HEK293 (cell line): ENCODE results near the gene LCN2.

Source experiments
- BCL11B ChIP-seq: fragments of 450-650 bp; formaldehyde crosslinking; IDR thresholded peaks from 2 replicates; pipeline ENCODE4 v1.5.1; 2016; ENCODE audit warnings: low read depth, missing biosample characterization, missing genetic modification characterization
- KLF10 ChIP-seq: fragments of 450-650 bp; IDR thresholded peaks from 2 replicates; pipeline ENCODE4 v1.5.1; 2018; ENCODE audit warnings: missing biosample characterization, mild to moderate bottlenecking, missing genetic modification characterization
- KLF7 ChIP-seq: fragments of 450-650 bp; formaldehyde crosslinking; IDR thresholded peaks from 2 replicates; pipeline ENCODE4 v1.5.1; 2016; ENCODE audit warnings: missing biosample characterization, missing genetic modification characterization, borderline replicate concordance
- SCRT2 ChIP-seq: fragments of 450-650 bp; formaldehyde crosslinking; IDR thresholded peaks from 2 replicates; pipeline ENCODE4 v1.5.1; 2016; ENCODE audit warnings: missing biosample characterization, missing genetic modification characterization
- TRIM28 ChIP-seq: IDR thresholded peaks from 2 replicates; pipeline ENCODE4 v1.6.1; 2011; ENCODE audit warnings: low read length, control low read depth, borderline replicate concordance
- ZBTB20 ChIP-seq: fragments of 450-650 bp; formaldehyde crosslinking; IDR thresholded peaks from 2 replicates; pipeline ENCODE4 v1.5.1; 2016; ENCODE audit warnings: missing biosample characterization, missing genetic modification characterization
- ZFHX2 ChIP-seq: fragments of 450-650 bp; formaldehyde crosslinking; conservative IDR thresholded peaks from 2 replicates; pipeline ENCODE4 v1.5.1; 2016; ENCODE audit warnings: missing biosample characterization, missing genetic modification characterization
- ZNF155 ChIP-seq: fragments of 450-650 bp; formaldehyde crosslinking; IDR thresholded peaks from 2 replicates; pipeline ENCODE4 v1.5.1; 2016; ENCODE audit warnings: missing biosample characterization, missing genetic modification characterization
- ZNF302 ChIP-seq: fragments of 450-650 bp; formaldehyde crosslinking; IDR thresholded peaks from 2 replicates; pipeline ENCODE4 v1.5.1; 2016; ENCODE audit warnings: missing biosample characterization, missing genetic modification characterization, low read depth
- ZNF530 ChIP-seq: fragments of 450-650 bp; formaldehyde crosslinking; IDR thresholded peaks from 2 replicates; pipeline ENCODE4 v1.5.1; 2016; ENCODE audit warnings: low read depth, missing biosample characterization, missing genetic modification characterization
- ZNF596 ChIP-seq: fragments of 450-650 bp; IDR thresholded peaks from 2 replicates; pipeline ENCODE4 v1.5.0; 2018; ENCODE audit warnings: missing biosample characterization, mild to moderate bottlenecking, missing genetic modification characterization, moderate library complexity
- ZNF610 ChIP-seq: fragments of 450-650 bp; formaldehyde crosslinking; IDR thresholded peaks from 2 replicates; pipeline ENCODE4 v1.5.1; 2016; ENCODE audit warnings: missing biosample characterization, missing genetic modification characterization, borderline replicate concordance
- ZSCAN30 ChIP-seq: fragments of 450-650 bp; IDR thresholded peaks from 2 replicates; pipeline ENCODE4 v1.5.1; 2018; ENCODE audit warnings: missing biosample characterization, mild to moderate bottlenecking, missing genetic modification characterization, moderate library complexity
- ZXDB ChIP-seq: fragments of 450-650 bp; formaldehyde crosslinking; IDR thresholded peaks from 2 replicates; pipeline ENCODE4 v1.5.1; 2016; ENCODE audit warnings: missing biosample characterization, missing genetic modification characterization
- TF ChIP-seq, protein P1 (sequence below): fragments of 450-650 bp; formaldehyde crosslinking; optimal IDR thresholded peaks from 2 replicates; pipeline ENCODE3; 2016; ENCODE audit warnings: missing biosample characterization, mild to moderate bottlenecking, missing genetic modification characterization
- TF ChIP-seq, protein P2 (sequence below): fragments of 450-650 bp; formaldehyde crosslinking; IDR thresholded peaks from 2 replicates; pipeline ENCODE4 v1.5.1; 2016; ENCODE audit warnings: missing biosample characterization, missing genetic modification characterization
- TF ChIP-seq, protein P3 (sequence below): fragments of 450-650 bp; formaldehyde crosslinking; IDR thresholded peaks from 2 replicates; pipeline ENCODE4 v1.5.1; 2016; ENCODE audit warnings: missing biosample characterization, missing genetic modification characterization
- TF ChIP-seq, protein P4 (sequence below): fragments of 450-650 bp; formaldehyde crosslinking; IDR thresholded peaks from 2 replicates; pipeline ENCODE4 v1.5.1; 2017; ENCODE audit warnings: missing biosample characterization, mild to moderate bottlenecking, missing genetic modification characterization, moderate library complexity
- TF ChIP-seq, protein P5 (sequence below): fragments of 450-650 bp; formaldehyde crosslinking; IDR thresholded peaks from 2 replicates; pipeline ENCODE4 v1.5.1; 2016; ENCODE audit warnings: missing biosample characterization, missing genetic modification characterization
- TF ChIP-seq, protein P6 (sequence below): fragments of 450-650 bp; formaldehyde crosslinking; IDR thresholded peaks from 2 replicates; pipeline ENCODE4 v1.5.1; 2016; ENCODE audit warnings: missing biosample characterization, missing genetic modification characterization

The LCN2 gene

DNA sequence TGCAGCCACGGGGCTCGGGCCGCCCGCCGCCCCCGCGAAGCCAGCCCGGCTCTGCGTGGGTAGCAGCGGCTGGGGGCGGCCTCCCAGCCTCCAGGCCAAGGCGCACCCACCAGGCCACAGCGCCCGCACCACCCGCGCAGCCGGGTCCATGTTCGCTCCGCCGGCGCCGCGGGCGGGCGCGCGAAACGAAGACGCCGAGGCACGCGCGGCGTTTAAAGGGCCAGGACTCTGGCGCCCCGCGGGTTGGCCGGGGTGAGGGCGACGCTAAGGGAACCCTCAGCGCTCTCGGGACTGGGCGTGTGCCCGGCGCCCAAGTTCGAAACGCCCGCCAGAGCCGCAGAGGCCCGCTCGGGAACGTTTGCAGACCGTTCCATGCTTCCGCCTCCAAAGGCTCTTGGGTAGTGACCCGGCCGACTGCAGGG is 21.7 kb upstream of the LCN2 start, which contains the start of gene PTGES2 (continued):
- TF ChIP-seq, protein P1, sequence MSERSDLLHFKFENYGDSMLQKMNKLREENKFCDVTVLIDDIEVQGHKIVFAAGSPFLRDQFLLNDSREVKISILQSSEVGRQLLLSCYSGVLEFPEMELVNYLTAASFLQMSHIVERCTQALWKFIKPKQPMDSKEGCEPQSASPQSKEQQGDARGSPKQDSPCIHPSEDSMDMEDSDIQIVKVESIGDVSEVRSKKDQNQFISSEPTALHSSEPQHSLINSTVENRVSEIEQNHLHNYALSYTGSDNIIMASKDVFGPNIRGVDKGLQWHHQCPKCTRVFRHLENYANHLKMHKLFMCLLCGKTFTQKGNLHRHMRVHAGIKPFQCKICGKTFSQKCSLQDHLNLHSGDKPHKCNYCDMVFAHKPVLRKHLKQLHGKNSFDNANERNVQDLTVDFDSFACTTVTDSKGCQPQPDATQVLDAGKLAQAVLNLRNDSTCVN: peak; percentile 87
- TF ChIP-seq TRIM28 (no peak), KLF10 (tag by site-specific recombination) (peak; percentile 24; the same call in 1 of the 2 replicates), ZNF155 (no peak), ZBTB20 (0 out of 2 replicates have a peak, but pooled peaks have one; percentile 8), ZNF596 (peak; percentile 50; the same call in 1 of the 2 replicates), SCRT2 (tag by site-specific recombination) (no peak), ZXDB (tag by site-specific recombination) (peak; percentile 32; the same call in 1 of the 2 replicates), ZFHX2 (peak; percentile 93), BCL11B (tag by site-specific recombination) (peak; percentile 39; the same call in 1 of the 2 replicates), ZSCAN30 (tag by site-specific recombination) (peak; percentile 47; the same call in 1 of the 2 replicates), ZNF530 (tag by site-specific recombination) (no peak), ZNF302 (no peak), KLF7 (tag by site-specific recombination) (0 out of 2 replicates have a peak, but pooled peaks have one; percentile 6), ZNF610 (0 out of 2 replicates have a peak, but pooled peaks have one; percentile 14)
- TF ChIP-seq, protein P2, sequence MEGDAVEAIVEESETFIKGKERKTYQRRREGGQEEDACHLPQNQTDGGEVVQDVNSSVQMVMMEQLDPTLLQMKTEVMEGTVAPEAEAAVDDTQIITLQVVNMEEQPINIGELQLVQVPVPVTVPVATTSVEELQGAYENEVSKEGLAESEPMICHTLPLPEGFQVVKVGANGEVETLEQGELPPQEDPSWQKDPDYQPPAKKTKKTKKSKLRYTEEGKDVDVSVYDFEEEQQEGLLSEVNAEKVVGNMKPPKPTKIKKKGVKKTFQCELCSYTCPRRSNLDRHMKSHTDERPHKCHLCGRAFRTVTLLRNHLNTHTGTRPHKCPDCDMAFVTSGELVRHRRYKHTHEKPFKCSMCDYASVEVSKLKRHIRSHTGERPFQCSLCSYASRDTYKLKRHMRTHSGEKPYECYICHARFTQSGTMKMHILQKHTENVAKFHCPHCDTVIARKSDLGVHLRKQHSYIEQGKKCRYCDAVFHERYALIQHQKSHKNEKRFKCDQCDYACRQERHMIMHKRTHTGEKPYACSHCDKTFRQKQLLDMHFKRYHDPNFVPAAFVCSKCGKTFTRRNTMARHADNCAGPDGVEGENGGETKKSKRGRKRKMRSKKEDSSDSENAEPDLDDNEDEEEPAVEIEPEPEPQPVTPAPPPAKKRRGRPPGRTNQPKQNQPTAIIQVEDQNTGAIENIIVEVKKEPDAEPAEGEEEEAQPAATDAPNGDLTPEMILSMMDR: 0 out of 2 replicates have a peak, but pooled peaks have one; percentile 3
- TF ChIP-seq, protein P3, sequence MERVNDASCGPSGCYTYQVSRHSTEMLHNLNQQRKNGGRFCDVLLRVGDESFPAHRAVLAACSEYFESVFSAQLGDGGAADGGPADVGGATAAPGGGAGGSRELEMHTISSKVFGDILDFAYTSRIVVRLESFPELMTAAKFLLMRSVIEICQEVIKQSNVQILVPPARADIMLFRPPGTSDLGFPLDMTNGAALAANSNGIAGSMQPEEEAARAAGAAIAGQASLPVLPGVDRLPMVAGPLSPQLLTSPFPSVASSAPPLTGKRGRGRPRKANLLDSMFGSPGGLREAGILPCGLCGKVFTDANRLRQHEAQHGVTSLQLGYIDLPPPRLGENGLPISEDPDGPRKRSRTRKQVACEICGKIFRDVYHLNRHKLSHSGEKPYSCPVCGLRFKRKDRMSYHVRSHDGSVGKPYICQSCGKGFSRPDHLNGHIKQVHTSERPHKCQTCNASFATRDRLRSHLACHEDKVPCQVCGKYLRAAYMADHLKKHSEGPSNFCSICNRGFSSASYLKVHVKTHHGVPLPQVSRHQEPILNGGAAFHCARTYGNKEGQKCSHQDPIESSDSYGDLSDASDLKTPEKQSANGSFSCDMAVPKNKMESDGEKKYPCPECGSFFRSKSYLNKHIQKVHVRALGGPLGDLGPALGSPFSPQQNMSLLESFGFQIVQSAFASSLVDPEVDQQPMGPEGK (tag by site-specific recombination): no peak
- TF ChIP-seq, protein P4, sequence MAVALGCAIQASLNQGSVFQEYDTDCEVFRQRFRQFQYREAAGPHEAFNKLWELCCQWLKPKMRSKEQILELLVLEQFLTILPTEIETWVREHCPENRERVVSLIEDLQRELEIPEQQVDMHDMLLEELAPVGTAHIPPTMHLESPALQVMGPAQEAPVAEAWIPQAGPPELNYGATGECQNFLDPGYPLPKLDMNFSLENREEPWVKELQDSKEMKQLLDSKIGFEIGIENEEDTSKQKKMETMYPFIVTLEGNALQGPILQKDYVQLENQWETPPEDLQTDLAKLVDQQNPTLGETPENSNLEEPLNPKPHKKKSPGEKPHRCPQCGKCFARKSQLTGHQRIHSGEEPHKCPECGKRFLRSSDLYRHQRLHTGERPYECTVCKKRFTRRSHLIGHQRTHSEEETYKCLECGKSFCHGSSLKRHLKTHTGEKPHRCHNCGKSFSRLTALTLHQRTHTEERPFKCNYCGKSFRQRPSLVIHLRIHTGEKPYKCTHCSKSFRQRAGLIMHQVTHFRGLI (tag by site-specific recombination): peak; percentile 58; the same call in 1 of the 2 replicates
- TF ChIP-seq, protein P5, sequence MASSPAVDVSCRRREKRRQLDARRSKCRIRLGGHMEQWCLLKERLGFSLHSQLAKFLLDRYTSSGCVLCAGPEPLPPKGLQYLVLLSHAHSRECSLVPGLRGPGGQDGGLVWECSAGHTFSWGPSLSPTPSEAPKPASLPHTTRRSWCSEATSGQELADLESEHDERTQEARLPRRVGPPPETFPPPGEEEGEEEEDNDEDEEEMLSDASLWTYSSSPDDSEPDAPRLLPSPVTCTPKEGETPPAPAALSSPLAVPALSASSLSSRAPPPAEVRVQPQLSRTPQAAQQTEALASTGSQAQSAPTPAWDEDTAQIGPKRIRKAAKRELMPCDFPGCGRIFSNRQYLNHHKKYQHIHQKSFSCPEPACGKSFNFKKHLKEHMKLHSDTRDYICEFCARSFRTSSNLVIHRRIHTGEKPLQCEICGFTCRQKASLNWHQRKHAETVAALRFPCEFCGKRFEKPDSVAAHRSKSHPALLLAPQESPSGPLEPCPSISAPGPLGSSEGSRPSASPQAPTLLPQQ (tag by site-specific recombination): 0 out of 2 replicates have a peak, but pooled peaks have one; percentile 42
- TF ChIP-seq, protein P6, sequence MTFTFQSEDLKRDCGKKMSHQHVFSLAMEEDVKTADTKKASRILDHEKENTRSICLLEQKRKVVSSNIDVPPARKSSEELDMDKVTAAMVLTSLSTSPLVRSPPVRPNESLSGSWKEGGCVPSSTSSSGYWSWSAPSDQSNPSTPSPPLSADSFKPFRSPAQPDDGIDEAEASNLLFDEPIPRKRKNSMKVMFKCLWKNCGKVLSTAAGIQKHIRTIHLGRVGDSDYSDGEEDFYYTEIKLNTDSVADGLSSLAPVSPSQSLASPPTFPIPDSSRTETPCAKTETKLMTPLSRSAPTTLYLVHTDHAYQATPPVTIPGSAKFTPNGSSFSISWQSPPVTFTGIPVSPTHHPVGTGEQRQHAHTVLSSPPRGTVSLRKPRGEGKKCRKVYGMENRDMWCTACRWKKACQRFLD (tag by site-specific recombination): 0 out of 2 replicates have a peak, but pooled peaks have one; percentile 15
